RWPE2 (cell line): ENCODE data around the gene EGFR.

Experiments used
- ATAC-seq: fragments of 200-7000 bp; cut with Tn5 transposase; 3 replicates; pipeline ENCODE4 v1.9.1; 2021; ENCODE audit warnings: low read depth
- DNase-seq: peaks from one replicate; pipeline ENCODE4 v3.0.0-alpha.2; 2020; ENCODE audit warnings: low spot score
- H3K27ac ChIP-seq: fragments of 450-650 bp; 2 replicates; pipeline ENCODE4 v1.5.1; 2017; ENCODE audit warnings: mild to moderate bottlenecking; ENCODE audit not compliant: poor library complexity, severe bottlenecking
- H3K27me3 ChIP-seq: fragments of 250-450 bp; sonication (Bioruptor Pico); 2 replicates; pipeline ENCODE4 v1.5.1; 2021; ENCODE audit warnings: mild to moderate bottlenecking, moderate library complexity; ENCODE audit not compliant: insufficient read depth, poor library complexity, severe bottlenecking
- H3K36me3 ChIP-seq: fragments of 250-450 bp; sonication (Bioruptor Pico); 2 replicates; pipeline ENCODE4 v1.5.1; 2020; ENCODE audit warnings: low read depth, mild to moderate bottlenecking, moderate library complexity
- H3K4me1 ChIP-seq: fragments of 250-450 bp; sonication (Bioruptor Pico); 2 replicates; pipeline ENCODE4 v1.5.1; 2021; ENCODE audit warnings: mild to moderate bottlenecking, moderate library complexity; ENCODE audit not compliant: insufficient read depth, poor library complexity, severe bottlenecking
- H3K4me3 ChIP-seq: fragments of 250-450 bp; sonication (Bioruptor Pico); 2 replicates; pipeline ENCODE4 v1.5.1; 2021; ENCODE audit warnings: mild to moderate bottlenecking, moderate library complexity; ENCODE audit not compliant: severe bottlenecking
- H3K9me3 ChIP-seq: fragments of 250-450 bp; sonication (Bioruptor Pico); 2 replicates; pipeline ENCODE4 v1.5.1; 2021; ENCODE audit warnings: mild to moderate bottlenecking, moderate library complexity; ENCODE audit not compliant: severe bottlenecking
- CTCF ChIP-seq: fragments of 450-650 bp; IDR thresholded peaks from one replicate; pipeline ENCODE4 v1.5.1; 2017; ENCODE audit warnings: mild to moderate bottlenecking, moderate library complexity; ENCODE audit not compliant: poor library complexity, severe bottlenecking

Gene EGFR

GRCh38 chr7:55018361-55019190 is at the start of gene EGFR:
EGFR (plus strand) TSS chr7:55019017; CDS start chr7:55019278, 261 bp downstream.
- peaks cover 13% of the 10 kb centered on the region for H3K4me1 ChIP-seq
- H3K4me3 ChIP-seq: peak within 1 kb of the TSS; percentile 95
- no peaks in the 10 kb centered on the region for H3K27me3 ChIP-seq
- peaks cover 42% of the 10 kb centered on the region for H3K36me3 ChIP-seq
- H3K9me3 ChIP-seq: no peaks in the 10 kb centered on the region
- ATAC-seq: peak; percentile 74
- DNase-seq: peak; percentile 86
- TF ChIP-seq CTCF: no peak
- H3K27ac ChIP-seq: peak within 1 kb of the TSS; percentile 94

- Histone ChIP-seq H3K9me3 (peaks cover 18% of the 10 kb centered on the region), H3K36me3 (peaks cover 6% of the 10 kb centered on the region; the same call in 1 of the 2 replicates), H3K27me3 (no peaks in the 10 kb centered on the region), H3K27ac (peak overlapping the region; percentile 97), H3K4me1 (peaks cover 40% of the 10 kb centered on the region), H3K4me3 (no peak overlapping the region)
- TF ChIP-seq CTCF: no peak
- ATAC-seq: peak; percentile 45
- DNase-seq: no peak
Measured at GRCh38 chr7:54969208-54969967, 49.4 kb upstream of the EGFR start.

- no peak for TF ChIP-seq CTCF
- ATAC-seq (no peak), DNase-seq (no peak)
- H3K4me3 ChIP-seq: no peak overlapping the region
- H3K9me3 ChIP-seq: peaks cover 18% of the 10 kb centered on the region
- peaks cover 24% of the 10 kb centered on the region for H3K4me1 ChIP-seq
- no peaks in the 10 kb centered on the region for H3K27me3 ChIP-seq
- no peak overlapping the region for H3K27ac ChIP-seq
- peaks cover 6% of the 10 kb centered on the region; the same call in 1 of the 2 replicates for H3K36me3 ChIP-seq
Measured at GRCh38 chr7:54972733-54973294, 46.0 kb upstream of the EGFR start.

GRCh38 chr7:54978364-54979116 is 40.3 kb upstream of the EGFR start:
- no peak for TF ChIP-seq CTCF
- no peaks in the 10 kb centered on the region for H3K4me1 ChIP-seq
- no peak for DNase-seq
- no peak overlapping the region for H3K4me3 ChIP-seq
- H3K36me3 ChIP-seq: 0 out of 2 replicates have a peak, but pooled peaks cover under 1% of the 10 kb centered on the region
- no peaks in the 10 kb centered on the region for H3K27me3 ChIP-seq
- H3K9me3 ChIP-seq: peaks cover 5% of the 10 kb centered on the region
- ATAC-seq: no peak
- H3K27ac ChIP-seq: no peak overlapping the region
